GM13976 (cell line): Measurements from ENCODE around the gene RAD9A.

Experiments
- DNase-seq: peaks from one replicate; pipeline ENCODE4 v3.0.0; 2012; ENCODE audit warnings: low spot score
- in situ Hi-C: fragments of 300-500 bp; cut with MboI; formaldehyde crosslinking; loops from one replicate; pipeline ENCODE4 v1.12.0; 2022; ENCODE audit warnings: low sequenced_read_pairs, mixed read lengths, inconsistent platforms; ENCODE audit not compliant: unreplicated experiment
- TF ChIP-seq, protein P1 (sequence below): IDR thresholded peaks from 2 replicates; pipeline ENCODE4 v1.5.1; 2012; ENCODE audit warnings: borderline replicate concordance, mild to moderate bottlenecking; ENCODE audit not compliant: insufficient read depth; ENCODE audit errors: extremely low read depth, missing control alignments, control extremely low read depth

Gene RAD9A

DNA sequence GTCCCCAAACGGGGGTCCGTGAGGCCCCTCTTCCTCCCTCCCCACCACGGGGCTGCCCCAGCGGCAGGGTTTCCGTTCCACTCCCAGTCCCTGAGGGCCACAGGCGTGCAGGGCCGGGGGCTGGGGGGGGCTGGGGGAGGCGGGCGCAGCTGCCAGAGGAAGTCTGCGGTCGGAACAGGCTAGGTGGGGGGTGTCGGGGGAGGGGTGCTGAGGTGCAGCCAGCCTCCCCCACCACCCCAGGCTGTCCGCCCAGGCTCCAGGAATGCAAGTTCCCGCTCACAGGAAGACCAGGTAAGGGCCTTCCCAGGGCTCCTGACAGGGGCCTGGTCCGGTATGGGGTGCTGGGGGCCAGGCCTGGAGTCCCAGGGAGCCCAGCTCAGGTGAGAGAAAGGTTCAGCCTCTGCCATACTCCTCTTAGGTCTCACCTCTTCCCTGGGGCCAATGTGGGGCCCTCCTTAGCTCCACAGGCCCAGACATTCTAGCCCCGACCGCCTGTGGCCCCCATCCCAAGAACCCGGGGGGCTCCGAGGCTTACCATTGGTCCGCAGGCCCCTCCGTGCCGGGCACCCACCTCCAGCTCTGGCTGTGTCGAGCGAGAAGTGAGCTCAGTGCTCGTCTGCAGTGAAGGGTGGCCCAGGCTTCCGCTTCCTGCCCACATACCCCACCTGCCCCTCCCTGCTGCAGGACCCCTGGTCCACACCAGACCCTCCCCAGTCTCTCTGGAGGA, 45.5 kb downstream of the RAD9A start, which contains the start of gene PTPRCAP:
Gene PTPRCAP (minus strand): TSS at position 601 of the 727 bp plus-strand sequence. CDS start 63 bp downstream, at position 538.
- TF ChIP-seq, protein P1, sequence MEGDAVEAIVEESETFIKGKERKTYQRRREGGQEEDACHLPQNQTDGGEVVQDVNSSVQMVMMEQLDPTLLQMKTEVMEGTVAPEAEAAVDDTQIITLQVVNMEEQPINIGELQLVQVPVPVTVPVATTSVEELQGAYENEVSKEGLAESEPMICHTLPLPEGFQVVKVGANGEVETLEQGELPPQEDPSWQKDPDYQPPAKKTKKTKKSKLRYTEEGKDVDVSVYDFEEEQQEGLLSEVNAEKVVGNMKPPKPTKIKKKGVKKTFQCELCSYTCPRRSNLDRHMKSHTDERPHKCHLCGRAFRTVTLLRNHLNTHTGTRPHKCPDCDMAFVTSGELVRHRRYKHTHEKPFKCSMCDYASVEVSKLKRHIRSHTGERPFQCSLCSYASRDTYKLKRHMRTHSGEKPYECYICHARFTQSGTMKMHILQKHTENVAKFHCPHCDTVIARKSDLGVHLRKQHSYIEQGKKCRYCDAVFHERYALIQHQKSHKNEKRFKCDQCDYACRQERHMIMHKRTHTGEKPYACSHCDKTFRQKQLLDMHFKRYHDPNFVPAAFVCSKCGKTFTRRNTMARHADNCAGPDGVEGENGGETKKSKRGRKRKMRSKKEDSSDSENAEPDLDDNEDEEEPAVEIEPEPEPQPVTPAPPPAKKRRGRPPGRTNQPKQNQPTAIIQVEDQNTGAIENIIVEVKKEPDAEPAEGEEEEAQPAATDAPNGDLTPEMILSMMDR: no peak
- in situ Hi-C loops: no loop called here
- peak; percentile 81 for DNase-seq

DNA sequence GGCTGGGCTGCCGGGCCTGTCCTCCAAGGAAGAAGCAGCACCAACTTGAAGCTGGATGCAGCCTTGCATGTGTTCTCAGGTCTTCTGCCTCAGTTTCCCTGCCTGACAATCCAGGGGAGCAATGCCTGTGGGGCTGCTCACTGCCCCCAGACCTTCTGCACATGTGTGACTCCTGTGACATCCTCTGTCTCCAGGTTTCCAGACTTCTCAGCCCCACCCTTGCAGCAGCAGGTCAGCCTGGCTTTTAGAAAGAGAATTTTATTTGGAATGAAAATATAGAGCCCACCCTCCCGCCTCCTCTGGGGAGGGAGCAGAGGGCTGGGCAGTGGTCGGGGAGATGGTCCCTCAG, 46.0 kb downstream of the RAD9A start:
- TF ChIP-seq, protein P1: no peak
- in situ Hi-C loops: no loop called here
- no peak for DNase-seq

DNA sequence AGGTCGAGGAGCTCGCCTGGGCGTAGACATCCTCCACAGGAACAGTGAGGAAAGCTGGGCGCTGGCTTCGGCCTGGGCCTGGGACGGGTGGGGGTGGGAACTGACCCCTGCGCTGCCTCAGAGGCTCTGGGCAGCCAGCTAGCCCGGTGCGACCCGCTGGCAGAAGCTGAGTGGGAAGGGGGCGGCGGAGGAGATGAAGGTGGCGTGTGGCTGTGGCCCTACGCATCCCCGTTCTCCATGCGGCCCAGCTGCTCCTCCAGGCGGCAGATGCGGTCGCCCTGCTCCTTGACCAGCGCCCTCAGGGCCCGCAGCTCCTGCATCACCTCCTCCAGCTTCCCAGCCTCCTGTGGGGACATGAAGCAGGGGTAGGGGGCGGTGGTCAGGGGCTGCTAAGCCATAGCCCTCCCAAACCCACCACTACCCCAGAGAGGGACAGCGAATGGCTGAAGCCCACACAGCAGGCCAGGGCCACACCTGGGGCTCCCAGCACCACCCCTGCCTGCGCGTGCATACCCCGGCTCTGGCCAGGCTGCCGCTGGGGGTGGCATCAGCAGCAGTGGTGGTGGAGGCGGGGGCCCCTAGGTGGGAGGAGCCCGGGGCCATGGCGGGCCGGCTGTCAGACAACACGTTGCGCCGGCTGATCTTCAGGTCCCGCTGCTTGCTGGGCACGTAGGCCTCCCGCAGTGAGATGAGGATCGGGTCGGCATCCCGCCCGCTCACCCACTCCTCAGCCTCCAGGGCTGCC, 46.5 kb downstream of the RAD9A start:
- peak; percentile 81 for DNase-seq
- TF ChIP-seq, protein P1: no peak
- in situ Hi-C loops: no loop called here

DNA sequence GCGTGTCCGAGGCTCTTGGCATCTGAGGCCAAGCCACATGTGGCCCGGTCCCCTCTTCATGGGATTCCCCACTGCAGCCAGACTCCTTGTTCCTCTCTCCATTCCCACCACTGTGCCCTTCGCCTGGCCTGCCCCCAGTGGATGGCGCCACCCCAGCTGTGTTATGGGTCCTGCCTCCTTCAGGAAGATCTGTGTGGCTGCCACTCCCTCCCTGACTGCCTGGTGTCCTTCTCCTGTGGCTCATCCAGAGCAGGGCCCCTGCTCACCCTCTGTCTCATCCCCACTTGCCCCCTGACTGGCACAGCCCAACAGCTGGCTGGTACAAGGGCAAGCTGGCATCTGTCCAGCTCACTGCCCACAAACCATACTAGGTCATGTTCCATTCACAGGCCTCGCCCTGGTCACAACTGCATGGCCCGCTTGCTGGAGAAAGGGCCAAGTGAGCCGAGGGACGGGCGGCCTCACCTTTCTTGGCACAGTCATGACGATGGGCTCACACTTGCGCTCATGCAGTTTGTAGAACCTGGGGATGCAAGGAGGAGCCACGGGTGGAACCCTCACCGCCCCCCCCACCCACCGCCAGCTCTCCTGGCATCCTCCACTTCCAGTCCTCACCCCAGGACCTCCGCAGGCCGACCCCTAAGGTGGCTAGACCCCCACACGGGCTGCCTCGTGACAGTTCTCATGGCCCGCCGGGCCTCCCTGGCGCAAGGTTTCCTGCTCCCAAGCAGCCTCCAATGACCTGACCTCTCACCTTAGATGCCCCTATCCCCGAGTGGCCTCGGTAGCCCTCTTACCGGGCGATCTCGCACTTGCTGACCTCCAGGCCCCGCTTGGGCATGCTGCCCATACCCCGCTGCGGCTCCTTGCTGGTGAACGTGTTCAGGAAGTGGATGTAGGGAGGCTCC, 47.8 kb downstream of the RAD9A start:
- no peak for DNase-seq
- in situ Hi-C loops: no loop called here
- TF ChIP-seq, protein P1: no peak

DNA sequence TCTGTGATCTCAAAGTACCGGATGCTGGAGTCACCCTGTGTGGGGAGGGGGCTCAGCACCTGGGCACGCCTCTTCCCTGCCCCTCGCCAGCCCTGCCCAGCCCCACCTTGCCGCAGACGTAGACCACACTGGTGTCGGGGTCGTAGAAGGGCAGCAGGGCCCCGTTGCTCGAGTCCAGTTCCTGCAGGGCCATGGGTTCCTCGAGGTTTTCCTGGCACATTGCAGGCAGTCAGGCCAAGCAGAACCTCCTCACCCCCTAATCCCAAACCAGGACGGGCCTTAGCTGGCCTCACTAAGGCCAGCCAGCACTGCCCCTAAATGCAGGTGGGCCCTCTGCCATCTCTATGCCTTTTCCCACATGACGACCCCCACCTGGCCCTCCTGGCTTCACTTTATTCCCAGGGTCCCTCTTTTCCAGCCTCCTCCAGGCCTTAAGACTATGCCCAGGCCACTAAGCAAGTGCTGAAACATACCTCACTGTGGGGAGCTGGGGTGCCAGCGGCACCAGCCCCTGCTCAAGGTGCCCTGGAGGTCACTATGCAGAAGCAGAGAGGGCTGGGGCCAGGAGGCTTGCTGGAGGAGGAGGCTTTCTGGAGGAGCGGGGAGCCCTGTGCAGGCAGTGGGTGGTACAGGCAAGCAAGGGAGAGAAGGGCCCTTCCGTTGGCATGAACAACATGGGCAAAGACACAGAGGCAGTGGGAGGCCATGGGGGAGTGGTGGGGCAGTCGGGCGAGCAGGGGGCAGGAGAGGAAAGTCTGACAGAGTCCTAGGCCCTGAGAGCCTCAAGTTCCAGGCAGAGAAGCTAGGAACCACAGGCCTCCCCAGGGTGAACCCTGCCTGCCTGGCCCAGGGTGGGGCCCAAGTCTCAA, 48.7 kb downstream of the RAD9A start:
- TF ChIP-seq, protein P1: no peak
- no peak for DNase-seq
- in situ Hi-C loops: no loop called here
